ENCODE measurements around the gene PTPRO. TPM values are rescaled to one million over a fixed set of nuclear protein-coding genes. Genes with fewer than 3 reads are reported as not detected.

The PTPRO gene
- total RNA-seq, 1 donor from 2014 or later: 5.8 TPM

DNA sequence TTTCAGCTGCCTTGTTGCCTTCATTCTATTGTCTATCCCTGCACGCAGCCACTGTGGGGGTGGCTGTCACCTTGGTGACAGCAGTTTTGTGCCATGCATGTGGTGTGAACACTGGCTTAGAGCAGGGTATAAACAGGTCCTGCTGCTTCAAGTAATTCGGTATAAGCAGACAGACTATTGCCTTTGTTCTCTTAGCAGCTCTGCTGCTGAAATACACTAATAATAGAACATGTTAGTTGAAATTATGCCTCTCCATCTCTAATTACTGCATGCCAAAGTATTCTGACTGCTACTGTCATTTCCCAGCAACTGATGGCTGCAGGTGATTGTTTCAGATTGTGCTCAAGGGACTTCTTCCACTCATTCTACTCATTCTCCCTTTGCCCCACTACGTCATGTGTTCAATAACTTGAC is 34.6 kb downstream of the PTPRO start:
- H3K4me3 ChIP-seq: no peak overlapping the region
- H4K20me1 ChIP-seq (ENCODE audit: low read depth): no peaks in the 10 kb centered on the region
- peaks cover 6% of the 10 kb centered on the region for H3K9me3 Mint-ChIP-seq
- peaks cover 2% of the 10 kb centered on the region for H3K36me3 Mint-ChIP-seq
- H3K4me1 Mint-ChIP-seq: peaks cover 17% of the 10 kb centered on the region
- no peaks in the 10 kb centered on the region for H3K4me1 ChIP-seq
- no peaks in the 10 kb centered on the region for H3K36me3 ChIP-seq
- H3K27ac Mint-ChIP-seq: peak overlapping the region; percentile 6
- no peak overlapping the region for H3K4me3 Mint-ChIP-seq
- H3K79me2 ChIP-seq (ENCODE audit: low read depth): no peaks in the 10 kb centered on the region
- peaks cover 25% of the 10 kb centered on the region for H3K27me3 Mint-ChIP-seq (ENCODE audit: insufficient read depth, low read depth)
- H3K9ac ChIP-seq: no peak overlapping the region
- H3K9me3 ChIP-seq (ENCODE audit: low read depth): no peaks in the 10 kb centered on the region
- no peak overlapping the region for H3K4me2 ChIP-seq
- H3K27me3 ChIP-seq: no peaks in the 10 kb centered on the region
- H2AFZ ChIP-seq (replicated peaks): no peak overlapping the region
- TF ChIP-seq EZH2phosphoT487 (IDR thresholded peaks at IDR 0.05): no peak
- TF ChIP-seq, protein P1, sequence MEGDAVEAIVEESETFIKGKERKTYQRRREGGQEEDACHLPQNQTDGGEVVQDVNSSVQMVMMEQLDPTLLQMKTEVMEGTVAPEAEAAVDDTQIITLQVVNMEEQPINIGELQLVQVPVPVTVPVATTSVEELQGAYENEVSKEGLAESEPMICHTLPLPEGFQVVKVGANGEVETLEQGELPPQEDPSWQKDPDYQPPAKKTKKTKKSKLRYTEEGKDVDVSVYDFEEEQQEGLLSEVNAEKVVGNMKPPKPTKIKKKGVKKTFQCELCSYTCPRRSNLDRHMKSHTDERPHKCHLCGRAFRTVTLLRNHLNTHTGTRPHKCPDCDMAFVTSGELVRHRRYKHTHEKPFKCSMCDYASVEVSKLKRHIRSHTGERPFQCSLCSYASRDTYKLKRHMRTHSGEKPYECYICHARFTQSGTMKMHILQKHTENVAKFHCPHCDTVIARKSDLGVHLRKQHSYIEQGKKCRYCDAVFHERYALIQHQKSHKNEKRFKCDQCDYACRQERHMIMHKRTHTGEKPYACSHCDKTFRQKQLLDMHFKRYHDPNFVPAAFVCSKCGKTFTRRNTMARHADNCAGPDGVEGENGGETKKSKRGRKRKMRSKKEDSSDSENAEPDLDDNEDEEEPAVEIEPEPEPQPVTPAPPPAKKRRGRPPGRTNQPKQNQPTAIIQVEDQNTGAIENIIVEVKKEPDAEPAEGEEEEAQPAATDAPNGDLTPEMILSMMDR (IDR thresholded peaks at IDR 0.05): no peak
- no peak for TF ChIP-seq EZH2 (IDR thresholded peaks at IDR 0.05)
- no peak overlapping the region for H3K27ac ChIP-seq
- no peaks in the 10 kb centered on the region for H3F3A ChIP-seq (ENCODE audit: low read depth)
- DNase-seq (ENCODE audit: low spot score): no peak

DNA sequence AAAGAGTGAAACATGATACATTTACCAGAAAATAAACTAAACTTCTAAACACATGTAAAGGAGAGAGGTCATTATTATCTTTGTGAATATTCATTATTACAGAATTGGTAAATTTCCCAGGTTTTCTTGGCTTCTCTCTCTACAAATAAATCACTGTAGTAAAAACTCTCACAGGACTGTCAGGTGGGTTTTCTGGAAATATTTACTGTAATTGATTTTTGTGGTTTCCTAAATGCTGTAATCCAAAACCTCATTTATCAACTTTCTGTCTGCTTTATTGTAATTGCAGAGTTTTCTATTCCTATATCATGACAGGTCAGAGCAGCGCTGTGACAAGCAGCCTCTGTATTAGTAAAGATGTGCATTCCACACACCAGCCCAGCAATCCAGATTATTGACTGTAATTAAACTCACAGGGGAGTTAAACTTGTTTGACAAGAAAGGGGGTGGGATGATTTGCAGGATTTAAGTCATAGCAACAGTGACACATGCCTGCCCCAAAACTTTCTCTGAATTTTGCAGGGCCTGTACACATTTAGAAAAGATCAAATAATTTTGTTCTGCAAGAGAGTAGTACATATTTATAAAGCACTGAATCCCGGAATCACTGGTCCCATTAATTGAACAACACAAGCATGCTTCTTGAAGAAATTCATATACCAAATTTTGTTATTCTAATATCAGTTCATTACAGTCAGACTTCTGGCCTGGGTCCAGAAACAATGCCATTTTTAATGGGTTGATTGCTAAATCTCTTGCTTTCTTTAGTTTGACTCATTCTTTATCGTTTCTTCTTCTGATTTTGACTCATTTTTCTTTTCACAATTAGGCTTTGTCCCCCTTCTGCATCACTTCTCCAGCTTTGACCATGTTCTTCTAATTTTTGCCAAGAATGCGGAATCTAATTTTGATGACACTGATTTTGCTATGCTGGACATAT is 42.2 kb downstream of the PTPRO start:
- H3K79me2 ChIP-seq (ENCODE audit: low read depth): no peaks in the 10 kb centered on the region

DNA sequence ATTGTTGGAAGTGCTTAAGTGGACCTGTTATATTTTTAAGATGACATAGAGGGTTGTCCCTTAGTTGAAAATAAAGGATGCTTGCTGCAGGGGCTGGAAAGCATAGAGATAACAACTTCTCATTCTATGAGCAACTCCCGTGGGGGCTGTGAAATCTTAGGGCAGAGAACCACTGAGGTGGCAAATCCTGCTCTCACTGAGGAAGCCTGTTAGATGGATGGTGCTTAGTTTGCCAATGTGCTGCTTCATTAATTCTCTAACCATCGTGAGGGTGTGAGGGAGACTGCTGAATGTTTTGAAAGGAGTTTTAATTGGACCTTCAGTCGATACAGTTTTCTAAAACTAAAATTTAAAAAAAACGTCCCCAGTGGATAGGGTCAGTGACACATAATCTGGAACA is 46.5 kb downstream of the PTPRO start:
- Histone ChIP-seq H3K4me3 (no peak overlapping the region), H3K79me2 (ENCODE audit: low read depth) (no peaks in the 10 kb centered on the region), H3K27me3 (no peaks in the 10 kb centered on the region), H3K9me3 (ENCODE audit: low read depth) (no peaks in the 10 kb centered on the region), H4K20me1 (ENCODE audit: low read depth) (no peaks in the 10 kb centered on the region), H3K4me1 (no peaks in the 10 kb centered on the region), H2AFZ (replicated peaks) (no peak overlapping the region), H3F3A (ENCODE audit: low read depth) (no peaks in the 10 kb centered on the region), H3K36me3 (no peaks in the 10 kb centered on the region), H3K27ac (no peak overlapping the region), H3K9ac (no peak overlapping the region), H3K4me2 (no peak overlapping the region)
- Mint-ChIP-seq H3K4me1 (no peaks in the 10 kb centered on the region), H3K27me3 (ENCODE audit: insufficient read depth, low read depth) (no peaks in the 10 kb centered on the region), H3K27ac (no peak overlapping the region), H3K4me3 (no peak overlapping the region), H3K36me3 (no peaks in the 10 kb centered on the region), H3K9me3 (peaks cover under 1% of the 10 kb centered on the region)
- DNase-seq (ENCODE audit: low spot score): no peak
- TF ChIP-seq EZH2 (IDR thresholded peaks at IDR 0.05) (no peak), EZH2phosphoT487 (IDR thresholded peaks at IDR 0.05) (no peak)
- TF ChIP-seq, protein P1 (IDR thresholded peaks at IDR 0.05): no peak

More for the DNA sequence above, 42.2 kb downstream of the PTPRO start:
- Histone ChIP-seq H3K9me3 (ENCODE audit: low read depth) (no peaks in the 10 kb centered on the region), H3K4me2 (no peak overlapping the region), H4K20me1 (ENCODE audit: low read depth) (no peaks in the 10 kb centered on the region), H3K4me3 (no peak overlapping the region), H3K36me3 (no peaks in the 10 kb centered on the region), H2AFZ (replicated peaks) (no peak overlapping the region), H3F3A (ENCODE audit: low read depth) (no peaks in the 10 kb centered on the region), H3K27ac (no peak overlapping the region), H3K27me3 (no peaks in the 10 kb centered on the region), H3K4me1 (peaks cover 5% of the 10 kb centered on the region), H3K9ac (no peak overlapping the region)
- Mint-ChIP-seq H3K4me3 (no peak overlapping the region), H3K27ac (no peak overlapping the region), H3K27me3 (ENCODE audit: insufficient read depth, low read depth) (peaks cover 2% of the 10 kb centered on the region), H3K9me3 (peaks cover 2% of the 10 kb centered on the region), H3K36me3 (no peaks in the 10 kb centered on the region), H3K4me1 (peaks cover 4% of the 10 kb centered on the region)
- no peak for DNase-seq (ENCODE audit: low spot score)
- TF ChIP-seq, protein P1 (IDR thresholded peaks at IDR 0.05): no peak
